GM19035 (cell line): ENCODE data around the gene TCF7L2.

ENCODE experiments used
- ATAC-seq: cut with Tn5 transposase; IDR thresholded peaks from one replicate; pipeline ENCODE4 v1.9.1; 2021; ENCODE audit not compliant: unreplicated experiment

TCF7L2 gene

DNA sequence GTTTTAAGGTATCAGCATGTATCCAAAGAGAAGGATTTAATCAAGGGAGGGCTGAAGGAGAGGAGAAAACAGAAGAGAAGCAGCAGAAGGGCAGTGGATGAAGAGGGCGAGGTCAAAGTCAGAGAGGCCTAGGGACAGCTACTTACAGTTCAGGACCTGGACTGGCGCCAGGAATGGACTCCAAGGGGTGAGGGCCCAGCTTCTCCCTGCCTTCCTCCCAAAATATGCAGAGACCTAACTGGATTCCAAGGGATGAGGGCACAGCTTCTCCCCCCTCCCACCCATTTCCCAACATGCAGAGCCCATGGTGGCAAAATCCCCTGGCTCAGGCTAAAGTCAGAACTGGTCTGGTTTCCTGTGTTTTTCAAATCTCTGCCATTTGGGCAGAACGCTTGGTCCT is 3.4 kb upstream of the TCF7L2 start:
- no peak for ATAC-seq

DNA sequence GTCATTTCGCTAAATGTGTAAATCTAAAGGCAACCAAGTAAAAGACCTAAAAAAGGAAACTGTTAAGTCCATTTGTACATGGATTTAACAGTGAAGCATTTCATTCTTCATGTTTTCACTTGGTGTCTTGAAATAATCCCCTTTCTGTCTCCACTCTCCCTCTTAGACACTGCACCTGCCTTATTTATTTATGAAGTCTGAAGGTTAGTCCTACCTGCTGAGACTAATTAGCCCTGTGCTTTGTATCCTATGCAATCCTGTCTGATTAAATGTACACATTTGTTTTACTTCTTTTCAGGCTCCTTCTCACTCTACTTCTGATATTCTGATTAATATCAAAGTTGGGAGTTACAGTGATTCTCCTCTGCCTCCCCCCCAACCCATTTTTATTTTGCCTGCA is 1.9 kb upstream of the TCF7L2 start:
- ATAC-seq, result no peak

DNA sequence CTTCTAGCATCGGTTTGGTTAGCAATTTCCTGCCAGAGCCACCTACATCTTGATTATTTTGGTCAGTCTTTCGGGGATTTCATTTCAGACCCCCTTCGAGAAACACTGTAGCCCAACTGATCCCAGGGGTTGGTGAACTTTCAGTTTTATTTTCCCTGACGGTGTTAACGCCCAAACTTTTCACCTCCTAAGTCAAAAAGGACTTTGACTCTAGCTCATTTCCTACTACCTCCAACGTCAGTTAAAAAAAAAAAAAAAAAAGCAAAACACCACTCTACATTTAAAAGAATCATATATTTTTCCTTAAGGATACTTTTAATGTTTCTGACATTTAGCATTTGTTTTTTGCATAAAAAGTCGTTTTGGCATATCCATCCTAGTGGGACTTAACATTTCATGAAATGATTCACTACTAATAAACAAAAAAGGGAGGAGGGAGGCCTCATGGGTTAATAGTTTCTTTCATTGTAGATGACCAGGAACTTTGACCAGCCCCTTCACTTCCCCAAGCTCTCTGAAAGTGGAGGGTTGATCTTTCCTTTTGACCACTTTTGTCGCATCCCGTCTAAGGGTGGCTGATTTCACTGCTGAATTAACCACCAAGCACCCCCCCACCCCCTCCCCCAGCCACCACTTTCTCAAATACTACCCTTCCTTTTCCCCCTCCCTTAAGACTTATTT is 764 bp upstream of the TCF7L2 start:
- ATAC-seq, result no peak

DNA sequence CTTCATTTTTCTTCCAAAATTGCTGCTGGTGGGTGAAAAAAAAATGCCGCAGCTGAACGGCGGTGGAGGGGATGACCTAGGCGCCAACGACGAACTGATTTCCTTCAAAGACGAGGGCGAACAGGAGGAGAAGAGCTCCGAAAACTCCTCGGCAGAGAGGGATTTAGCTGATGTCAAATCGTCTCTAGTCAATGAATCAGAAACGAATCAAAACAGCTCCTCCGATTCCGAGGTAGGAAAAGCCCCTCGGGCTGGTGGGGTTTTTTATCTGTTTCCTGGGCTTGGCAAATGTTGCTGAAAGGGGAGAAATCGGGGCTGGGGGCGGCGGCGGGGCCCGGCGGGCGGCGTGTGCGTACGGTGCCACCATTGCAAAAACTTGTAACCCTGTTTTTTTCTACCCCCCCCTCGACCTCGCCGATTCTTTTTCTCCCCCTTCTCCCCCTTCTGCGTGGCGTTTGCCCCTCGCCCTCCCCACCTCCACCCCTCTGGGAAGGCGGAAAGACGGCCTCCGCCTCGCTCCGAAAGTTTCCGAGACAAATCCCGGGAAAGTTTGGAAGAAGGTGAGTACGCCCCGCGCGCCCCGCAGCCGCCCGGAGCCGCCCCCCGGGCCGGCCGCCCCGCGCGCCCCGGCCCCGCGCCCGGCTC is 789 bp downstream of the TCF7L2 start:
- no peak for ATAC-seq

DNA sequence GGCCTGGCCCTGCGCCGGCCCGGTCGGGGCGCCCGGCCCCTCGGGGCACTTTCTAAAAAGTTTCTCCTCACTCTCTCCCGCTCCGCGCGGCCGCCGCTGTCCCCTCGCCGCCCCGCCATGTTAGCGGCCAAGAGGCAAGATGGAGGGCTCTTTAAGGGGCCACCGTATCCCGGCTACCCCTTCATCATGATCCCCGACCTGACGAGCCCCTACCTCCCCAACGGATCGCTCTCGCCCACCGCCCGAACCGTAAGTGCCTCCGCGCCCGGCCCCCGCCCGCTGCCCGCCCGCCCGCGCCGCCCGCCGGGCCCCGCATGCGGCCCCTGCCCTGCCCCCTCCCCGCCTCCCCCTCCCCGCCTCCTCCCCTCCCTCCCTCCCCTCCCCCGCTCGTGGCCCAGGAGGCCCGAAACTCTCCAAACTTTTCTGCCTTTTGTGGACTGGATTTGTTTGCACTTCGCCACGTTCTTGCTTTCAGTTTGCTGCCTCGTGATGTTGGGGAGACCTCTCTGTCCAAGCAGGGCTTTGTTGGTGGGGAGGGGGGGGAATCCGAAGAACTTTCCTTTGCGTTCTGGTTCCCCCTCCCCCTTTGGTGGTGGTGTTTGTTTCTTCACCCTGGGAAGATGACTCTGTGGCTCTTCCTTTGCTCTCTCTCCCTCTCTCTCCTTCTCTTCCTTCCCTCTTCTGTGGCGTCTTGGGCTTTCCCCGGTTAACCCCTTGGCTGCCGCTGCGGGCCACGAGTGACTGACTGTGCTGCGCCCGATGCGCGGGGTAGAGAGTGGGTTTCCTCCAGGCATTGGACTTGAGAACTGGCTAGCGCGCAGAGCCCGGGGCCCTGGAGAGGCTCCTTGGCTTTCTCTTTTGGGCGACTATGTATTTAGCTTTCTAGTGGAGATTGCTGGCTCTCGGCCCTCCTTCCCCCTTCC is 1.6 kb downstream of the TCF7L2 start:
- ATAC-seq, result no peak

DNA sequence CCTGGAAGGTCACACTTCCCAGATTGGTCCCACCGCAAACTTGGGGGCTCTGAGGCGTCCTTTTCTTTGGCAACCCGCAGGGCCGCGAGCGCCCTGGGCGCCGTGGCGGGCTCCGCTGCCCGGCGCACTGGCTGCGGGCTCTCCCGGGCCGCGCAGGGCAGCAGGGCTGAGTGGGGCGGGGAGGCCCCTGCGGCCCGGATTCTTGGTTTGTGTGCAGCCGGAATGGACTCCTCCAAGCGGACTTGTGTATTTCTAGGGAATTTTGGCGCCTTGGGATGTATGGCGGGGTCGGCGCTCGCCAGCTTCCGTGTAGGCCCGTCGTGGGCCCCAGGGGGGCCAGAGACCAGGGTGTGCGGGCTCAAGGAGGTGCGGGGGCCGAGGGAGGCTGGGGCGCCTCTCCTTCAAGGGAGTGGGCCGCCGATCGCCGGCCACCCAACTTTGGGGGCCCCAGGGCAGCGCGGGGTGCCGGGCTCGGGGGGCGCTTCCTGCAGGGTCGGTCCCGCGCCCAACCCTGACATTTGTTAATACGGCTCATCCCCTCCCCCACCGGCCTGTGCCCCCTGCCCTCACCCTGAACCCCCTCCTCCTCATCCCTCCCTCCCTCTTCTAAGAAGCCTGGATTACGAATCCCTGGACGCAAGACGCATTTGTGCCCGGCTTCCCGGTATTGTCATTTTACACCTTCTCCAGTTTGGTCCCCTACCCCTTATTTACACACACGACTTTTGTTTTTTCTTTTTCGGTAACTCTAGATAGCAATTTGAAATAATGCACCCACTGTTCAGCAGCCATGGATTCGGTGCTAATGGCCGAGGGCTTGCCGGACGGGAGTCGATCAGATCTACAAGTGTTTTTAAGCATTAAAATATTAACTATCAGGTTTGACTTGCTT is 2.5 kb downstream of the TCF7L2 start:
- ATAC-seq, result no peak

DNA sequence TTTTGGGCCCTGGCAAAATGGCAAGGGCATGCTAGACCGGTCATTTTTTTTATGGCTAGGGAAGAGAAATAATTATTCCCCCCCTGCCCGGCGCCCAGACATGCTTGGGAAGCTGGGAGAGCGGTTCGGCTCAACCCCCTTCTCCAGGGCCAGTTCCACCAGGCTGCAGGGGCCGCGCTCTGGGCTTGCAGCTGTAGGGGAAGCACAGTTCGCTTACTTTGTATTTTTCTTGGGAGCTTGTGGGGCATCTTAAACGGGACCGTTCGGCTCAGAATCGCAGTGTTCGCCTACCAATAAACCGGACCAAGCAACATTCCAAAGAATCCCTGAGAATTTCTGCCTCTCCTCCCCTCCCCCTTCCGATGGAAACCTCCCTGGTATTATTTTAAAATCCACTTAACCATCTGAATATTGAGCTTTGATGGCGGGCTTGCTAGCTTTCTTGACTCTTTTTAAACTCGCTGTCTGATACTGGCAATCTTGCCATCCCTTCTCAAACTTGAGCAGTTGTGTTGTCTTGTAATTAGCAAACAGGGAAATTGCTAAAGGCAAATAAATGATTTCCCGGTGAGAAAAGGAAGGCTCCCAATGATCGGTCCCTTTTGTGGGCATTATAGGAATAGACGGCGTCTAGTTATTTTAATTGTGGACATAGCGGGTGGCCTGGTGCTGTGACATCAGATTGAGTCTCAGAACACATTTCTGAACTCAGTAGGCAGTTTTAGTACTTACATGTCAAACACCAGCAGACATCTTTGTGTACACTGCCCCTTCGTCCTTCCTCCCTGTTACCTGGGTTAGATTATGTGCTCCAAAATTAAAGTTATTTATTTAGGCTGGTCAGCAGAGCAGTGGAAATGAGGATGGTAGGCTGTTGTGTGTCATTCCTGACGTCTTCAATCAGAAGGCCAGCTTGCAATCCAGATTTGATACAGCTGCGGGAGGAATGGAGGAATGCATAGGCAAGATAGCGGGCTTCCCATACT is 3.4 kb downstream of the TCF7L2 start:
- ATAC-seq, result no peak

DNA sequence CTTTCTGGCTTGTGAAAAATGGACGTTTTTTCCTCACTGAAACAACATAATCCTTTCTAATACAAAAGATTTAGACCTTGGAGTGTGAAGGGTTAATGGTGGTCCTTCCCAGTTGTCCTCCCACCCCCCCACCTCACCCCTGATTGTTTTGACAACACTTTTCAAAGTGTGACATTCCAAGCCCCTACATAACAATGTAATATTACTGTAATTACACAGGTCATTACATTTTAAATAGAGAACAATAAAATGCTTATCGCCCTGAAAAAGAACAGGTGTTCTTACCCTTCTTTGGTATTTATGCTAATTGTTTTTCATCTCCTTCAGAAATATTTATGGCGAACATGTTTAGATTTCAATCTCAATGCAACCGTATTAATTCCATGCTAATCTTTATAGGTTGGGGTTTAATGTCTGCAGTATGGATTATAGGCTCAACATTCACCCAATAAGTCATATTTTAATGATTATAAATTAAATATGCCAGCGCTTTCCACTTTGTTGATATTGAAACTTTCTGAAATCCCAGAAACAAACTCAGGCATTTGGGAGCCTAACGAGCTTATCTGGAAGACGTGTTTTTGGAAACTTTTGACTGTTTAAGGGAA is 5.0 kb downstream of the TCF7L2 start:
- no peak for ATAC-seq

DNA sequence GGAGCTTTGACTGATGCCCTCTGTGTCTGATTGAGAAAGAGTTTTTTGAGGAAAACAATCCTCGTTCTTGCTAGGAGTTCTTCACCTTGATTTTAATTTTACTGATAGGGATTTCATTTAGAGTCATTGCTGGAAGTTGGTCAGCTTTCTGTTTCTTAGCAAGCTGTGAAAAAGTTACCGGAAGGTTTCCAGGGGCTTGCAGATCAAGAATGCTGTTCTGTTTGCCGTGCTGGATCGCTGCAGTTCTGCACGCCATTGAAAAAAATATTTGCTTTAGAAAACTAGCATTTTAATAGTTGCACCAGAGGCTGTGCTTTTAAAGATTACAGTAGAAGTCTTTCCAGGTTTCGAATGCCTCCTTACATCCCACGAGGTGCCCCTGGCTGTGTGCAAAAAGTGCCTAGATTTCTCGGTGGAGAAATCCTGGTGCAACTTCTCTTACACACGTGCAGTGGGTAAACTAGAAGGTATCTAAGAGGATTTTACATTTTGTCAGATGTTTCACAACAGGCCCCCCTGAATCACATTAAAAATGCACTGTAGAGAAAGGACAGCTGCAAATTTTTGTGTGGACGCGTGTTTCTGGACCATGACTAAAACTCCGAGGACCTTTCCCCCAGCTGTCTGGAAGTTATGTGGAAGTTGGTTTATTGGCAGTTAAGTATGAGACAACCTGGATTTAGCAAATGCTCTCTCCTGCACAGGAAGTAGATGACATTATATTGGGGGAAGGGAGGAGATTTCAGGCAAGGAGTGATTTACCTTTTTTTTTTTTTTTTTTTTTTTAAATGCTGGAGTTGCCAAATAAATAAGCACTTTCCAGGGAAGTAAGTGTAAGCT is 5.8 kb downstream of the TCF7L2 start:
- no peak for ATAC-seq

DNA sequence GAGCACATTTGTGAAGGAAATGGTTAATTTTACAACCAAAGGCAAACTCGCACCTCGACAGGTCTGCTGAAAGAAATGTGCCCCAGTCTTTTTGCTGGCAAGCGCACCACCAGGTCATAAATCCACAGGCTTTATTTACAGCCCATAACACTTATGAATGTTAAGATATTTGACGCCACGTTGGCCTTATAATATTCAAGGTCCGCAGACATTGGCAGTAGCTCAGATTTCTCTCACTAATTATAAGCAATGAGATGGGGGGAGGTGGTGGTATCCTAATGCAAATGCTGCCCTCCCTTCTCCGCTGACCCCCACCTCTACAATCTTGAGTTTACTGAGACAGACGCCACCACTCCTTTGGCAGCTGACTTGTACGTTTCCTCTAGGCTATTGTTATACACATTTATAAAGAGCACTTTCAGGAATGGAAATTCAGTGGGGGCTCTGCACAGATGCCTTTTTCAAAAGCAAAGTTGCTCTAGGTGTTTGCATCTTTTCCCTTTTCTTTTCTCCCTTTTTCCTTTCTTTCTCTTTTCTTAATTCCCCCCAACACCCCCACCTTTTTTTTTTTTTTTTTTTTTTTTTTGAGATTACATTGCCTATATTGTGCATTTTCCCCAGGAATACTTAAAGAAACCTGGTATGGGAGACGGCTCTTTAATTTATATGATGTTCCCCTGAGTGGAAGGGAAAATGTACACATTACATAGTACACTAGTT is 6.7 kb downstream of the TCF7L2 start:
- ATAC-seq, result no peak

DNA sequence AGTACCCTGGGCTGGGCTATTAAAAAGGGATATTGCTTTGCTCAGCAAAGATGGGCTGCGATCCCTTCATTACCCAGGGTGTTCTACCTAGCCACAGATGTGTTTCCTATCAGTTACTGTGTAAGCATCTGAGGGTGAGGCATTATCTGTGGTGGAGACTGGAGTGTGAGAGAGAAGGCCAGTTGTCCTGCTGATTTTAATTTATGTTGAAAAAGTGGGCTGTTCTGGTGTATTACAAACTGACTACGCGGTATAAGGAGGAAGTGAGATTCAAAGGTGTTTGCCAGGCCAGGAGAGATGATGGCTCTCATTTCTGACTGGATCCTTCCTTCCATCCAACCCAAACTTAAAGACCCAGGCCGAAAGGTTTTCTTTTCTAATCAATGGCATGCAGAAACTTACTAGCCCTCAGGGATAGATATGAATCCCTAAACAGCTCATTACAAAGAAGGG is 7.6 kb downstream of the TCF7L2 start:
- no peak for ATAC-seq

DNA sequence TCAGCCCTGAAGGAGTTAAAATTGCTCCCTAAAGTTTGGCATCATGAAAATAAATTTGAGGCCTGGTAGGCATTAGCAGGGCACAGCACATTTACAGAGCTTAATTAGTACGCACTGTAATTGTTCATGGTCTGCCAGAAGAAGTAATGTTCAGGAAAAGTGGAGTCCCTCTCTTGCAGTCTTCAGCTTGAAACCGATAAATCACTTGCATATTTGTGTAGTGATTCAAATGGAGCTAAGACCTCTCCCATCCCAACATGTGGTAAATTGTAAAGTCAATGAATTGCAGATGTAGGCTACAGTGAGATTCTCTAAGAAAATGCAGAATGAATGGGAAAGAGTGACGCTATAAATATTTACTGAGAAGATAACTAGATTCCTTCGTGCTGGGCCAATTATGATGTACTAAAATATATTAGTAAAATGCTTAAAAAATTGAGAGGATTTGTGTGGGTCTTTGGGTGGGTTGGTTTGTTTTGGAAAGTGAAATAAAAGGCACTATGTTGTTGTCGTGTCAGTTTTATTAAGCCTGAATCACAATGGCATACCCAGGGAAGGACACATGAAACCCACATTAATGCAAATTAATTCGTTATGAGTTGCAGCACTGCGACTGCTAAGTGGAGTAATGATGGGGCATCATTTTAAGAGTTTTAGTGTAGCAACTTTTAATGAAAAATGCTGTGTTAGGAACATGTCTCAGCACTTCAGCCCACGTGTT is 8.4 kb downstream of the TCF7L2 start:
- no peak for ATAC-seq

DNA sequence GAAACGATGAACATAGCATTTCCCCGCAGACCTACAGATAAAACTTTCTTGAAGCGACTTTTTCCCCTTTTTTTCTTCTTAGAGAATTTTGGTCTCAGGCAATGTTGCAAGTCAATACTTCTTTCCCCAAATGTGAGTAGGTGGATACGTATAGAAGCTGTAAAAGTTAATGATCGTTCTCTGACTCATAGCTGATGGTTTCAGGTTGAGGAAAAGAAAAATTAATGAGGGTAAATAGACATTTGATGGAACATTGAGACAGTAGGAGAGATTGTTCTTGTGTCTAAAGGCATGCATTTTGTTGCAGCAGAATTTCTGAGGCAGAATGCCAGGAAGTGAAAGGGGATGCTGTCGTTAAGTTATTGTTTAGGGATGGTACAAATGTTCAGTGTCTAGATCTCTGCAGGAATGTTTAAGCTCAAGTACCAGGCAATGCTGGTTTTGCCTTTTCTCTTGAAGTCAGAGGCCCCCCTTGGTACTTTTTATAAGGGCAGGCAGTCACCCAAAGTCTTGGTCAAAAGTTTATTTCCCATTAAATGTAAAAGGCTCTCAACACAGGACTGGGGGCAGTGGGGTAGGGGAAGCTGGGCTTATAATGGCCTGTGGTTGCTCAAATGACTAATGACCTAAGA is 9.3 kb downstream of the TCF7L2 start:
- no peak for ATAC-seq

DNA sequence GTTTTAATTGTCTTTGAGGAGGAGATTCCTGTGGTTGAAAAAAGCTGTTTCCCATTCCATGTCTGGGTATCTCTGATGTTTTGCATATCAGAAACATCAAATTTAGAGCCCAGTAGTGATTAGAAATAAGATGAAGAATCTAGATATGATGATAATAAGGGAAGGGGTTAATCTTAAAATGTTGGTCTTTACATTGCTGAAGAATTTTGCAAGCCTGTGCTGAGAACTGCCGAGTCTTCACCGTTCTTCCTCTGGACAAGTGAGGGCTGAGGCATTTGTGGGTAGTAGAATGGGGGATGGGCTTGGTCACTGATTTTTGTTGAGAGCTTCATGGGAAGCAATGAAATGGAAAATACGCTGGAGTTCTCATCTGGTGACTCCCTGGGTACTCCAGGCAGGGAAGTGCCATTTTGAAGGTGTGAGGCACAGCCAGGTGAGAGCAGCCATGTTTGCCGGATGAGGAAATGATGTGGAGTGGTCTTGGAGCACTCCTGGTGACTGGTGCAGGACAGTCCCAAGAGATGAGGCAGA is 10.2 kb downstream of the TCF7L2 start:
- ATAC-seq, result no peak

DNA sequence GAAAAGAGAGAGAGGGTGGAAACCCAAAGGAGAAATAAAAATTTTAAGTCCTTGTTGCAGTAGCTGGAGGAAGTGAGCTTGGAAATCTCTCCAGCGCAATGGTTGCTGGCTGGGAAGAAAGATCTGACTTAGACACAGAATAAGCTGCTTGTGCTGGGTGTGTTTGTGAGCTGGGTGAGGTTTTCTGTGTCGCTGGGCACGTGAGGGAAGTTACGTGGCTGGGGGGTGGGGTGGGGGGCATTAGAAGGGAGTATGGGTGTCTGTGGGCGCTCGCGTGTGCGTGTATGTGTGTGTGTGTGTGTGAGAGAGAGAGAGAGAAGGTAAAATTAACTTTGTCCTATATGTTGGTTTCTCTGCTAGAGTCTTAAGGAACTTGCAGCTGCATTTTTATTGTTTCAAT is 11.6 kb downstream of the TCF7L2 start:
- ATAC-seq, result no peak

DNA sequence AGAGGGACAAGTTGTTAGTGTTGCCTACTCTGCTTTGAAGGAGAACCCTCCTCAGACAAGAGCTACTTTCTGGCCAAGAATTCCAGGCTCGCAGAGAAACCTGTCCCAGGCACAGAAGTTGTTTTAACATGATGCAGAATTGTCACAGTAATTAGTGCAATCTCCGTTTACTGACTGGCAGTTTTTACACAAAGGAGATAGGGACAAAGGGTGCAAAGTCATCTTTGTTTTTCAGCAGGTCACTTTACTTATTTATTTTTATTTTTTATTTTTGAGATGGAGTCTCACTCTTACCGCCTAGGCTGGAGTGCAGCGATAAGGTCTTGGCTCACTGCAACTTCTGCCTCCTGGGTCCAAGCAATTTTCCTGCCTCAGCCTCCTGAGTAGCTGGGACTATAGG is 12.3 kb downstream of the TCF7L2 start:
- ATAC-seq, result no peak
